A549 (cell line): ENCODE data around the gene SH3GL2. TPM values are rescaled to one million over a fixed set of nuclear protein-coding genes. Genes with fewer than 3 reads are reported as not detected.

Experiments
- ATAC-seq, 2 experiments: fragments of 200-7000 bp in 1 of 2; fragments of >200 bp in 1 of 2; cut with Nextera tagmentation in 1 of 2; cut with Tn5 transposase in 1 of 2; 3 replicates each; pipeline versions ENCODE4 v1.8.0 to v1.9.1; 2018 to 2020; ENCODE audit warnings: mild to moderate bottlenecking in 1 of 2, moderate library complexity in 1 of 2
- CTCF ChIA-PET: fragments of 300-600 bp; sonication (Branson Sonifier 250); formaldehyde crosslinking; extraction: SDS; loops from one replicate; lab custom pipeline; 2021; ENCODE audit warnings: antibody characterized with exemption, inconsistent platforms; lab: Yijun Ruan, JAX
- POLR2A ChIA-PET: fragments of 350-600 bp; formaldehyde crosslinking; extraction: SDS; loops from one replicate; lab custom pipeline; 2021; ENCODE audit warnings: antibody characterized with exemption, inconsistent platforms; lab: Yijun Ruan, JAX
- DNase-seq, 2 experiments: peaks; one replicate each; pipeline versions ENCODE4 v3.0.0 to v3.0.0-alpha.2; 2011 to 2016; ENCODE audit warnings: low read depth in 1 of 2, low spot score in 1 of 2
- FAIRE-seq: peaks from 2 replicates; lab custom pipeline; 2011; peaks lifted over from hg19 to GRCh38; lab: Jason Lieb, UNC
- H3K27ac ChIP-seq, 2 experiments: fragments of >200 bp; sonication (Bioruptor Twin); formaldehyde crosslinking; 3 replicates each; pipeline ENCODE4 v1.5.1; 2016 to 2017
- H3K4me1 ChIP-seq: fragments of >200 bp; sonication (Bioruptor Twin); formaldehyde crosslinking; 3 replicates; pipeline ENCODE4 v1.6.1; 2016
- H3K4me2 ChIP-seq: fragments of >200 bp; sonication (Bioruptor Twin); formaldehyde crosslinking; 3 replicates; pipeline ENCODE4 v1.6.1; 2016
- H3K4me3 ChIP-seq: fragments of >200 bp; sonication (Bioruptor Twin); formaldehyde crosslinking; 3 replicates; pipeline ENCODE4 v1.5.1; 2016
- H3K9me3 ChIP-seq: fragments of >200 bp; sonication (Bioruptor Twin); formaldehyde crosslinking; 3 replicates; pipeline ENCODE4 v1.6.1; 2016
- ATOH8 ChIP-seq: fragments of 250-450 bp; sonication (Bioruptor Pico); IDR thresholded peaks from 2 replicates; pipeline ENCODE4 v1.5.0; 2020; ENCODE audit warnings: low read depth, mild to moderate bottlenecking, moderate library complexity
- CHD2 ChIP-seq: fragments of 150-350 bp; IDR thresholded peaks from 2 replicates; pipeline ENCODE4 v1.6.1; 2014; ENCODE audit warnings: low read length; ENCODE audit not compliant: partially characterized antibody
- CHD4 ChIP-seq: fragments of 200-600 bp; sonication (generic); IDR thresholded peaks from 2 replicates; pipeline ENCODE4 v1.6.1; 2016; ENCODE audit warnings: antibody characterized with exemption, mild to moderate bottlenecking, borderline replicate concordance
- EHMT2 ChIP-seq: fragments of 200-600 bp; sonication (generic); IDR thresholded peaks from 2 replicates; pipeline ENCODE4 v1.6.1; 2016; ENCODE audit warnings: antibody characterized with exemption, low read depth, mild to moderate bottlenecking, moderate library complexity
- EP300 ChIP-seq, 2 experiments: fragments of >200 bp; sonication (Bioruptor Twin); formaldehyde crosslinking; IDR thresholded peaks; 2 replicates in 1 of 2; 3 replicates in 1 of 2; pipeline ENCODE4 v1.6.1; 2016 to 2017
- FOXS1 ChIP-seq: fragments of 250-450 bp; sonication (Bioruptor Pico); IDR thresholded peaks from 2 replicates; pipeline ENCODE4 v1.5.0; 2020; ENCODE audit warnings: mild to moderate bottlenecking, moderate library complexity
- HOXA7 ChIP-seq: fragments of 250-450 bp; sonication (Bioruptor Pico); IDR thresholded peaks from 2 replicates; pipeline ENCODE4 v1.5.0; 2020; ENCODE audit warnings: mild to moderate bottlenecking, moderate library complexity
- JUN ChIP-seq, 2 experiments: fragments of >200 bp; sonication (Bioruptor Twin); formaldehyde crosslinking; IDR thresholded peaks; 2 replicates in 1 of 2; 3 replicates in 1 of 2; pipeline ENCODE4 v1.6.1; 2016 to 2017
- MAZ ChIP-seq: fragments of 150-350 bp; IDR thresholded peaks from 2 replicates; pipeline ENCODE4 v1.6.1; 2014; ENCODE audit warnings: antibody characterized with exemption, low read depth, low read length, borderline replicate concordance
- POLR2AphosphoS2 ChIP-seq: conservative IDR thresholded peaks from 2 replicates; pipeline ENCODE4 v1.6.1; 2012; ENCODE audit warnings: low read length, improper control_type of control experiment, inconsistent platforms
- RARB ChIP-seq: fragments of 250-450 bp; sonication (Bioruptor Pico); IDR thresholded peaks from 2 replicates; pipeline ENCODE4 v1.8.0; 2021; ENCODE audit warnings: mild to moderate bottlenecking, moderate library complexity
- SREBF2 ChIP-seq: fragments of 450-650 bp; IDR thresholded peaks from 2 replicates; pipeline ENCODE4 v1.6.1; 2014; ENCODE audit warnings: mild to moderate bottlenecking, moderate library complexity
- ZFP36 ChIP-seq: fragments of 450-650 bp; IDR thresholded peaks from 2 replicates; pipeline ENCODE4 v1.6.1; 2014; ENCODE audit warnings: borderline replicate concordance; ENCODE audit not compliant: partially characterized antibody
- ZNF302 ChIP-seq: fragments of 250-450 bp; sonication (Bioruptor Pico); IDR thresholded peaks from 2 replicates; pipeline ENCODE4 v1.9.0; 2021; ENCODE audit warnings: inconsistent platforms, mild to moderate bottlenecking, moderate library complexity
- WGBS: methylation state at CpG from one replicate; pipeline ENCODE4 v1.1.6; 2017; ENCODE audit errors: missing lambda C conversion rate; 5-methylcytosine and 5-hydroxymethylcytosine counted together
- polyA plus RNA-seq, 4 experiments: library from polyadenylated mRNA; depleted of rRNA in 3 of 4; stranded (reverse); fragments of >200 nt; fragmentation: RNase III in 1 of 4; extraction: RNeasy Plus Mini Kit Qiagen cat#74134 plus additional on column Dnase treatment in 1 of 4; gene quantifications; 2 replicates in 3 of 4; 3 replicates in 1 of 4; pipeline ENCODE4 v1.2.3, GENCODE V29; 2011 to 2017
- TF ChIP-seq, protein P1 (sequence below): fragments of >200 bp; sonication (Bioruptor Twin); formaldehyde crosslinking; IDR thresholded peaks from 2 replicates; pipeline ENCODE4 v1.6.1; 2016
- TF ChIP-seq, protein P2 (sequence below): IDR thresholded peaks from 2 replicates; pipeline ENCODE4 v1.6.1; 2012
- TF ChIP-seq, protein P3 (sequence below): fragments of >200 bp; sonication (Bioruptor Twin); formaldehyde crosslinking; IDR thresholded peaks from 3 replicates; pipeline ENCODE4 v1.6.1; 2016
- TF ChIP-seq, protein P4 (sequence below): fragments of 450-650 bp; IDR thresholded peaks from 2 replicates; pipeline ENCODE4 v1.6.1; 2014; ENCODE audit warnings: antibody characterized with exemption

The SH3GL2 gene
- polyA plus RNA-seq, 2 of the 4 experiments (the other 2 are of a cell fraction): 0.03 TPM

GRCh38 chr9:17623965-17624364, 45.1 kb downstream of the SH3GL2 start:
- no peak overlapping the region for H3K27ac ChIP-seq
- DNase-seq: no peak
- POLR2A ChIA-PET: no interaction called here
- H3K4me2 ChIP-seq: no peak overlapping the region
- TF ChIP-seq JUN (IDR thresholded peaks at IDR 0.05) (no peak), CHD2 (no peak), FOXS1 (CRISPR knock-in tag) (no peak)
- TF ChIP-seq, all 56 proteins: peak for 0
- no peak for ATAC-seq
- no peak for FAIRE-seq
- Histone ChIP-seq H3K4me1 (no peaks in the 10 kb centered on the region), H3K9me3 (no peaks in the 10 kb centered on the region), H3K4me3 (no peak overlapping the region)
- CTCF ChIA-PET: no interaction called here
- WGBS: 27% methylated on average over 6 of the region's 6 CpGs

GRCh38 chr9:17624571-17624970, 45.7 kb downstream of the SH3GL2 start:
- FAIRE-seq (no peak), ATAC-seq (no peak), DNase-seq (no peak)
- Histone ChIP-seq H3K4me1 (no peaks in the 10 kb centered on the region), H3K9me3 (no peaks in the 10 kb centered on the region), H3K4me3 (no peak overlapping the region), H3K4me2 (no peak overlapping the region), H3K27ac (no peak overlapping the region)
- TF ChIP-seq RARB (CRISPR knock-in tag): no peak
- ChIA-PET POLR2A (no interaction called here), CTCF (interaction anchor here (1.0 kb wide), 1 partner anchor 11 kb away, joined by 3 read pairs; no protein-coding TSS in a partner anchor)

DNA sequence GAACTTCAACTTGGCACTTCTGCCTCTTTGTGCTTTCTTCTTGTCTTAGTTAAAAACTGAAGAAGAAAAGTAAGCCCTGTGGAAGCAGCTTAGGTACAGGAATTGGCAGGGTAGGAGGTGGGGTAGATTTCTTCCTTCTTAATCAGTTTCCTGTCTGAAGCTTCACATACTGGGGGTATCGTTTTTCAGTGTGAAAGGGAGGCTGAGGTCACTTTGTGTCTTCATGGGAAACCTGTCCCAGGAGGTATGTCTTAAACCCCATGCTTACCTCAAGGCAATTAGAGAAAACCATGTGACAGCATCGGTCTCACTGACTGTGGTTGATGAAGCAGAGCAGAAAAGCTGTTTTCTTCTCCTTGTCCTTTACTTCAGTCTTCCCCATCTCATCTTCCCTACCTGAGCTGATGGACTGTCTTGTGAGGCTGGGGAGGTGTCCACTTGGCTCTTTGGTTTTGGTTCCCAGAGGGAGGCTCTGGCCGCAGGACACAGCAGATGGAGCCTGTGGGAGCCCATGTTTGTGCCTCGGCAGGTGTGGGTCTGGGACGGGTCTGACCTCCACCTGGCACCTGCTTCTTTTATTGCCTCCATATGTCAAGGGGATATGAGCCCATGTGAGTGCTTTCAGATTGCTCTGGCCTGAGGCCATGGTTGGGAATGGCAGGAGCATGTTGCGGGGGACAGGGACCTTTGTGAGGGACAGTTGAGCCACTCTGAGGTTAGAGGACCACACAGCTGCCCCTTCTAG, 47.0 kb downstream of the SH3GL2 start:
- TF ChIP-seq POLR2AphosphoS2 (no peak), FOXS1 (CRISPR knock-in tag) (no peak), CHD4 (no peak), ZFP36 (no peak), ATOH8 (CRISPR knock-in tag) (no peak), MAZ (no peak), EP300 (IDR thresholded peaks at IDR 0.05) (no peak), SREBF2 (no peak), HOXA7 (CRISPR knock-in tag) (no peak), ZNF302 (CRISPR knock-in tag) (no peak), JUN (IDR thresholded peaks at IDR 0.05) (no peak), EHMT2 (no peak)
- TF ChIP-seq, protein P1, sequence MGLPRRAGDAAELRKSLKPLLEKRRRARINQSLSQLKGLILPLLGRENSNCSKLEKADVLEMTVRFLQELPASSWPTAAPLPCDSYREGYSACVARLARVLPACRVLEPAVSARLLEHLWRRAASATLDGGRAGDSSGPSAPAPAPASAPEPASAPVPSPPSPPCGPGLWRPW: no peak
- TF ChIP-seq, protein P2, sequence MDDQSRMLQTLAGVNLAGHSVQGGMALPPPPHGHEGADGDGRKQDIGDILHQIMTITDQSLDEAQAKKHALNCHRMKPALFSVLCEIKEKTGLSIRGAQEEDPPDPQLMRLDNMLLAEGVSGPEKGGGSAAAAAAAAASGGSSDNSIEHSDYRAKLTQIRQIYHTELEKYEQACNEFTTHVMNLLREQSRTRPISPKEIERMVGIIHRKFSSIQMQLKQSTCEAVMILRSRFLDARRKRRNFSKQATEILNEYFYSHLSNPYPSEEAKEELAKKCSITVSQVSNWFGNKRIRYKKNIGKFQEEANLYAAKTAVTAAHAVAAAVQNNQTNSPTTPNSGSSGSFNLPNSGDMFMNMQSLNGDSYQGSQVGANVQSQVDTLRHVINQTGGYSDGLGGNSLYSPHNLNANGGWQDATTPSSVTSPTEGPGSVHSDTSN: no peak
- TF ChIP-seq, protein P3, sequence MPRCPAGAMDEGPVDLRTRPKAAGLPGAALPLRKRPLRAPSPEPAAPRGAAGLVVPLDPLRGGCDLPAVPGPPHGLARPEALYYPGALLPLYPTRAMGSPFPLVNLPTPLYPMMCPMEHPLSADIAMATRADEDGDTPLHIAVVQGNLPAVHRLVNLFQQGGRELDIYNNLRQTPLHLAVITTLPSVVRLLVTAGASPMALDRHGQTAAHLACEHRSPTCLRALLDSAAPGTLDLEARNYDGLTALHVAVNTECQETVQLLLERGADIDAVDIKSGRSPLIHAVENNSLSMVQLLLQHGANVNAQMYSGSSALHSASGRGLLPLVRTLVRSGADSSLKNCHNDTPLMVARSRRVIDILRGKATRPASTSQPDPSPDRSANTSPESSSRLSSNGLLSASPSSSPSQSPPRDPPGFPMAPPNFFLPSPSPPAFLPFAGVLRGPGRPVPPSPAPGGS: no peak
- TF ChIP-seq, protein P4, sequence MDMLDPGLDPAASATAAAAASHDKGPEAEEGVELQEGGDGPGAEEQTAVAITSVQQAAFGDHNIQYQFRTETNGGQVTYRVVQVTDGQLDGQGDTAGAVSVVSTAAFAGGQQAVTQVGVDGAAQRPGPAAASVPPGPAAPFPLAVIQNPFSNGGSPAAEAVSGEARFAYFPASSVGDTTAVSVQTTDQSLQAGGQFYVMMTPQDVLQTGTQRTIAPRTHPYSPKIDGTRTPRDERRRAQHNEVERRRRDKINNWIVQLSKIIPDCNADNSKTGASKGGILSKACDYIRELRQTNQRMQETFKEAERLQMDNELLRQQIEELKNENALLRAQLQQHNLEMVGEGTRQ: no peak
- POLR2A ChIA-PET: no interaction called here
- CTCF ChIA-PET: interaction anchor here (1.0 kb wide), 1 partner anchor 10 kb away, joined by 3 read pairs; no protein-coding TSS in a partner anchor

More for the DNA sequence above, 47.0 kb downstream of the SH3GL2 start:
- Histone ChIP-seq H3K27ac (no peak overlapping the region), H3K4me3 (no peak overlapping the region), H3K4me1 (no peaks in the 10 kb centered on the region), H3K4me2 (no peak overlapping the region), H3K9me3 (no peaks in the 10 kb centered on the region)
- ATAC-seq: no peak
- no peak for DNase-seq
- WGBS: 5% methylated on average over 6 of the region's 6 CpGs
- FAIRE-seq: no peak
